ENCODE measurements around the gene RAC2.
"Not testable (repeated sequence)": the region's sequence is repeated elsewhere in the genome, so short reads cannot be mapped to it uniquely, and the experiment has no call there.

Gene RAC2

GRCh38 chr22:37233751-37234631 is 10.1 kb downstream of the RAC2 start:
- DNase-seq = no peak

GRCh38 chr22:37233371-37233750 is 10.7 kb downstream of the RAC2 start:
- DNase-seq = not testable (repeated sequence)

GRCh38 chr22:37232140-37232998 is 11.7 kb downstream of the RAC2 start:
- DNase-seq = no peak

- no peak for DNase-seq
Measured at GRCh38 chr22:37231406-37232139, 12.5 kb downstream of the RAC2 start.

GRCh38 chr22:37230673-37231405 is 13.2 kb downstream of the RAC2 start:
- DNase-seq = no peak

- no peak for DNase-seq
Measured at GRCh38 chr22:37229805-37230672, 14.0 kb downstream of the RAC2 start.

- no peak for DNase-seq
Measured at GRCh38 chr22:37229012-37229804, 14.9 kb downstream of the RAC2 start.

GRCh38 chr22:37228106-37229011 is 15.7 kb downstream of the RAC2 start:
- no peak for DNase-seq

- no peak for DNase-seq
Measured at GRCh38 chr22:37226514-37226913, 17.6 kb downstream of the RAC2 start.

- DNase-seq = no peak
Measured at GRCh38 chr22:37226087-37226486, 18.0 kb downstream of the RAC2 start.

- no peak for DNase-seq
Measured at GRCh38 chr22:37225481-37225880, 18.6 kb downstream of the RAC2 start.

- DNase-seq = no peak
Measured at GRCh38 chr22:37224757-37225420, 19.2 kb downstream of the RAC2 start.

GRCh38 chr22:37223965-37224551 is 20.0 kb downstream of the RAC2 start:
- no peak for DNase-seq

- DNase-seq = no peak
Measured at GRCh38 chr22:37222440-37222971, 21.6 kb downstream of the RAC2 start.

- no peak for DNase-seq
Measured at GRCh38 chr22:37221424-37222333, 22.4 kb downstream of the RAC2 start.

GRCh38 chr22:37220543-37220981 is 23.5 kb downstream of the RAC2 start:
- DNase-seq = no peak

- no peak for DNase-seq
Measured at GRCh38 chr22:37219533-37219932, 24.5 kb downstream of the RAC2 start.
